DOHH2 (cell line): ENCODE results near the gene ARPC2.

Experiments
- H3F3A ChIP-seq: fragments of 200-600 bp; sonication (generic), shearing (Covaris generic); 2 replicates; pipeline ENCODE4 v1.6.0; 2016; ENCODE audit warnings: antibody characterized with exemption, mild to moderate bottlenecking; ENCODE audit not compliant: control insufficient read depth, insufficient read depth
- H3K27ac ChIP-seq: fragments of 200-600 bp; sonication (generic); 2 replicates; pipeline ENCODE4 v1.5.1; 2014; ENCODE audit warnings: low read depth, mild to moderate bottlenecking, low read length, moderate library complexity
- H3K27me3 ChIP-seq: fragments of 200-600 bp; sonication (generic); 2 replicates; pipeline ENCODE4 v1.6.1; 2014; ENCODE audit warnings: mild to moderate bottlenecking, low read length, mixed read lengths; ENCODE audit not compliant: control insufficient read depth
- H3K36me3 ChIP-seq: fragments of 200-600 bp; sonication (generic); 2 replicates; pipeline ENCODE4 v1.6.1; 2014; ENCODE audit warnings: mild to moderate bottlenecking, low read length, moderate library complexity, mixed read lengths; ENCODE audit not compliant: control insufficient read depth
- H3K4me1 ChIP-seq: fragments of 200-600 bp; sonication (generic); 2 replicates; pipeline ENCODE4 v1.6.1; 2014; ENCODE audit warnings: mild to moderate bottlenecking, low read length, mixed read lengths; ENCODE audit not compliant: control insufficient read depth
- H3K4me2 ChIP-seq: fragments of 200-600 bp; sonication (generic); 2 replicates; pipeline ENCODE4 v1.6.0; 2014; ENCODE audit warnings: mild to moderate bottlenecking, low read length, moderate library complexity
- H3K4me3 ChIP-seq: fragments of 200-600 bp; sonication (generic); 2 replicates; pipeline ENCODE4 v1.5.1; 2014; ENCODE audit warnings: mild to moderate bottlenecking, low read length, mixed read lengths
- H3K79me2 ChIP-seq: fragments of 200-600 bp; sonication (generic); 2 replicates; pipeline ENCODE4 v1.6.1; 2014; ENCODE audit warnings: mild to moderate bottlenecking, low read length, mixed read lengths; ENCODE audit not compliant: control insufficient read depth
- H3K9me2 ChIP-seq: fragments of 200-600 bp; sonication (generic); replicated peaks from 2 replicates; pipeline ENCODE4 v1.6.1; 2014; ENCODE audit warnings: mild to moderate bottlenecking, low read length, mixed read lengths; ENCODE audit not compliant: control insufficient read depth
- H3K9me3 ChIP-seq: fragments of 200-600 bp; sonication (generic); 2 replicates; pipeline ENCODE4 v1.6.1; 2014; ENCODE audit warnings: antibody characterized with exemption, low read length, mixed read lengths; ENCODE audit not compliant: control insufficient read depth, insufficient read depth
- H4K20me1 ChIP-seq: fragments of 200-600 bp; sonication (generic); 2 replicates; pipeline ENCODE4 v1.6.0; 2014; ENCODE audit warnings: low read depth, mild to moderate bottlenecking, antibody characterized with exemption, low read length, moderate library complexity; ENCODE audit not compliant: control insufficient read depth, insufficient read depth
- CTCF ChIP-seq: fragments of 200-600 bp; sonication (generic); IDR thresholded peaks from one replicate; pipeline ENCODE4 v1.5.1; 2014; ENCODE audit warnings: antibody characterized with exemption, mild to moderate bottlenecking, low read depth, low read length; ENCODE audit not compliant: poor library complexity, severe bottlenecking
- EZH2phosphoT487 ChIP-seq: fragments of 200-600 bp; sonication (generic); IDR thresholded peaks from 2 replicates; pipeline ENCODE4 v1.6.1; 2017; ENCODE audit warnings: borderline replicate concordance, mild to moderate bottlenecking, antibody characterized with exemption, low read length, moderate library complexity, mixed read lengths

Gene ARPC2

GRCh38 chr2:218293715-218294429, 76.9 kb downstream of the ARPC2 start:
- TF ChIP-seq CTCF, result no peak
- TF ChIP-seq EZH2phosphoT487, result no peak
- Histone ChIP-seq H3K27ac (no peak overlapping the region), H3K4me2 (no peak overlapping the region), H3K9me3 (no peaks in the 10 kb centered on the region), H3F3A (peaks cover 10% of the 10 kb centered on the region), H3K79me2 (peaks cover 22% of the 10 kb centered on the region), H3K4me1 (peaks cover 39% of the 10 kb centered on the region), H3K36me3 (no peaks in the 10 kb centered on the region), H4K20me1 (no peaks in the 10 kb centered on the region), H3K27me3 (no peaks in the 10 kb centered on the region), H3K9me2 (no peaks in the 10 kb centered on the region), H3K4me3 (no peak overlapping the region)

DNA sequence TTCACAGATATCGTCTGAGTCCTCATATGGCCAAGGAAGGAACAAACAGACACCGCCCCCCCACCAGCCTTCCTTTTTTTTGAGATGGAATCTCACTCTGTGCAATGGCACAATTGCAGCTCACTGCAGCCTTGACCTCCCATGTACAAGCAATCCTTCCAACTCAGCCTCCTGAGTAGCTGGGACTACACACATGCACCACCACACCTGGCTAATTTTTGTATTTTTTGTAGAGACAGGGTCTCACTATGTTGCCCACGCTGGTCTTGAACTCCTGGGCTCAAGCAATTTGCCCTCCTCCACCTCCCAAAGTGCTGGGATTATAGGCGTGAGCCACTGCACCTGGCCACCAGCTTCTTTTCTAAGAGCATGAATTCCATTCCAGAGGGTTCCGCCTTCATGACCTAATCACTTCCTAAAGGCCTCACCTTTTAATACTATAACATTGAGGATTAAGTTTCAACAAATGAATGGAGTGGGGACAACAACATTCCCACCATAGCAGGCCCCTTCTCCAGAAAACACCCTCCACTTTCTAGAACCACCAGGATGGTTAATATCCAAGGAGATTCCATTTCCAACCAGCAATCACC, 77.5 kb downstream of the ARPC2 start:
- Histone ChIP-seq H3K27me3 (no peaks in the 10 kb centered on the region), H3K9me2 (no peaks in the 10 kb centered on the region), H3K9me3 (no peaks in the 10 kb centered on the region), H3K4me1 (peaks cover 39% of the 10 kb centered on the region), H3F3A (peaks cover 10% of the 10 kb centered on the region), H3K27ac (no peak overlapping the region), H4K20me1 (no peaks in the 10 kb centered on the region), H3K4me2 (no peak overlapping the region), H3K4me3 (no peak overlapping the region), H3K79me2 (peaks cover 22% of the 10 kb centered on the region), H3K36me3 (no peaks in the 10 kb centered on the region)
- TF ChIP-seq EZH2phosphoT487 (no peak), CTCF (no peak)

- no peak overlapping the region for H3K4me3 ChIP-seq
- H4K20me1 ChIP-seq, result no peaks in the 10 kb centered on the region
- H3K4me1 ChIP-seq, result peaks cover 34% of the 10 kb centered on the region
- H3K27me3 ChIP-seq, result no peaks in the 10 kb centered on the region
- no peak overlapping the region for H3K27ac ChIP-seq
- TF ChIP-seq CTCF (no peak), EZH2phosphoT487 (no peak)
- H3F3A ChIP-seq, result peaks cover 10% of the 10 kb centered on the region
- H3K4me2 ChIP-seq, result no peak overlapping the region
- peaks cover 17% of the 10 kb centered on the region for H3K79me2 ChIP-seq
- H3K9me2 ChIP-seq, result no peaks in the 10 kb centered on the region
- no peaks in the 10 kb centered on the region for H3K9me3 ChIP-seq
- no peaks in the 10 kb centered on the region for H3K36me3 ChIP-seq
Measured at GRCh38 chr2:218295029-218295428, 78.0 kb downstream of the ARPC2 start.
